GM12872 (cell line): ENCODE results near the gene DLGAP1.

Source experiments
- TF ChIP-seq, protein P1 (sequence below): IDR thresholded peaks from 3 replicates; pipeline ENCODE4 v1.5.1; 2011; ENCODE audit warnings: low read depth, mild to moderate bottlenecking, low read length, moderate library complexity; ENCODE audit not compliant: insufficient read depth

The DLGAP1 gene

DNA sequence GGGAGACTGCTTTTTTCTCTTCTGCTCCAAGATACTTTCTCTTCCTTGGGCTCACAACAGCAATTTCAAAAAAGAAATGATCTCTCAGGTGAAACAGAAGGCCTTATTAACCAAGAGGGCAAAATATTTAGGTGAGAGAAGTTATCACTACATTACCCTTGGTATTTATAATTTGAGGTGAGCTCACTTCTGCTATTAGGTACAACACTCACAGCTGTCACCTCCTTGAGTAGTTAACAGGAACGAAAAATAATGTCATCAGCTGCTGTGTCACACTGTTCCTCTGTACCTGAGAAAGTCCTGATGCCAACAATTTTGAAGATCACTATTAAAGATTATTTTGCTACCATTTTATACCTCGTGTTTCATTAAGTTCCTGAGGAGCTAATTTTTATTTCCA, 205.0 kb downstream of the DLGAP1 start:
- TF ChIP-seq, protein P1, sequence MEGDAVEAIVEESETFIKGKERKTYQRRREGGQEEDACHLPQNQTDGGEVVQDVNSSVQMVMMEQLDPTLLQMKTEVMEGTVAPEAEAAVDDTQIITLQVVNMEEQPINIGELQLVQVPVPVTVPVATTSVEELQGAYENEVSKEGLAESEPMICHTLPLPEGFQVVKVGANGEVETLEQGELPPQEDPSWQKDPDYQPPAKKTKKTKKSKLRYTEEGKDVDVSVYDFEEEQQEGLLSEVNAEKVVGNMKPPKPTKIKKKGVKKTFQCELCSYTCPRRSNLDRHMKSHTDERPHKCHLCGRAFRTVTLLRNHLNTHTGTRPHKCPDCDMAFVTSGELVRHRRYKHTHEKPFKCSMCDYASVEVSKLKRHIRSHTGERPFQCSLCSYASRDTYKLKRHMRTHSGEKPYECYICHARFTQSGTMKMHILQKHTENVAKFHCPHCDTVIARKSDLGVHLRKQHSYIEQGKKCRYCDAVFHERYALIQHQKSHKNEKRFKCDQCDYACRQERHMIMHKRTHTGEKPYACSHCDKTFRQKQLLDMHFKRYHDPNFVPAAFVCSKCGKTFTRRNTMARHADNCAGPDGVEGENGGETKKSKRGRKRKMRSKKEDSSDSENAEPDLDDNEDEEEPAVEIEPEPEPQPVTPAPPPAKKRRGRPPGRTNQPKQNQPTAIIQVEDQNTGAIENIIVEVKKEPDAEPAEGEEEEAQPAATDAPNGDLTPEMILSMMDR = no peak

DNA sequence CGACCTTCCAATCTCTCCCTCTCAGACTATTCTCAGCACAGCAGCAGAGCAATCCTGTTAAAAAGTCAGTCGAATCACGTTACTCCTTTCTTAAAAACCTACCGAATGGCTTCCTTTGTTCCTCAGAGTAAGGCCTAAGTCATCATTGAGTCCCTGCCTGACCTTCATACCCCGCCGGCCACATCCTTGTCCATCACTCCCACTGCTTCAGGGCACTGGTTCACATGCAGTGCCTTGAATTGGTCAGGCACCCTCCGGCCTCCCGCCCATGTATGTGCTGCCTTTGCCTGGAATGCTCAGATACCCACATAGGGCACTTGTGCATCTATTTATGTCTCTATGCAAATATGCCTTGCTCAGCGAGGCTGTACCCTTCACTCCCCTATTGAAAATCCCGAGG, 206.4 kb downstream of the DLGAP1 start:
- TF ChIP-seq, protein P1 = no peak

DNA sequence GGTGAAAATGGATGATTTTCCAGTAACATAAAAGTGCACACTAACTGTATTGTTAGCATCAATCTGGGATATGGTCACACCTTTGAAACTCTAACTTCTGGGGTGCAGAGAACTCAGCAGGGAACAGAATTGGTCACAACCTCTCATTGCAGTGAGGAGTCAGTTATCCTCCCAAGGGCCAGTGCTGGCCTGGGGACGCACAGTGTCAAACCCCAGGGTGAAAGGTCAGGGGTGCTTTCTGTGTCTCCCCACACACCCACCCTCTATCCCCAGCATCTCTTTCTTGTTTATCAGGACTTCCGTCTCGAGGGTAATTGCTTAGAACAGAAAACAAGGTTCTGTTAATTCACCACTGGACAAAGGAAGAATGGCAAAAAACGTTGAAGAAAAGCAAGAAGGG, 208.7 kb downstream of the DLGAP1 start:
- TF ChIP-seq, protein P1 = no peak

DNA sequence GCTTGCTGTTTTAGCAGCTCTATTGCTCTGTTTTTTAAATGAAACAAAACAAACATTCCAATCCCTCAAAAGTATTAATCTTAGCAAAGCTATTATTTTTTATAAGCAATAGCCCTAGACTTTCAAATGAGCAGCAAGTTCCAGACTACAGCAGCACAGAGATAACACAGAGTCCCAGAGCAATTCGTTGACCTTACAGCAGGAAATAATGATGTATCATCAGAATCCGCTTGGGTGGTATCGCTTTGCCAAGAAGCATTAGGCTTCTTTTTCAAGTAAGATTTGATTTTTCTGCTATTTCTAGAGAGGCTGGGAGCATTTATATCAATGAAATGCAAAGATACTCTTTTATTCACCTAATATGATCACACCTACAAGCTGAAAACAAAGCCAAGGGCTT, 209.7 kb downstream of the DLGAP1 start:
- TF ChIP-seq, protein P1 = no peak

DNA sequence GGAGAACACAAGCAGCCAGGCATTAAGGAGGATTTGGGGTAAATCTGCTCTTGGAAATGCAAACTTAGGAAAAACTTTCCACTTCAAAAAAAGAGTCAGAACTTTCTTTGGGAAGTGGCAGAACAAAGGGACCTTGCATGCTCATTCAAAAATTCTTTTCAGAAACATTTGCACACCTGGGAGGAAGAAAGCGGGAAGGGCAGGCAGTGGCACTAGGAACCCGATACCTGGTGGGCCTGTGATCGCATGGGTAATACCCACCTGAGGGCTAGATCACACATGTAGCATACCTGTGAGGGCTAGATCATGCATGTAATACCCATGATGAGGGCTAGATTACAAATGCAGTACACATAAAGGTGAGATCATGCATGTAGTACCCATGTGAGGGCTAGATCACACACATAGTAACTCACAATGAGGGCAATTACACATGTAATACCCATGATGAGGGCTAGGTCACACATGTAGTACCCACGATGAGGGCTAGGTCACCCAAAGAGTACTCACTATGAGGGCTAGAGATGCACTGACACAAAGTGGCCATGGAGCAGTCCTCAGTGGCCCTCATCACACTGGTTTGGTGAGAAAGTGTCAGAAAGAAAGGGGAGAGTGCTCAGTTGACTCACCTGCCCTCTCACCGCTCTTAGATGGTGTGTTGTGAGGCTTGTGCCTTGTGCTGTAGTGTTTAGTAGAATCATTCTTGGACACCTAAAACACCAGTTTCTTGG, 212.5 kb downstream of the DLGAP1 start:
- TF ChIP-seq, protein P1 = no peak

DNA sequence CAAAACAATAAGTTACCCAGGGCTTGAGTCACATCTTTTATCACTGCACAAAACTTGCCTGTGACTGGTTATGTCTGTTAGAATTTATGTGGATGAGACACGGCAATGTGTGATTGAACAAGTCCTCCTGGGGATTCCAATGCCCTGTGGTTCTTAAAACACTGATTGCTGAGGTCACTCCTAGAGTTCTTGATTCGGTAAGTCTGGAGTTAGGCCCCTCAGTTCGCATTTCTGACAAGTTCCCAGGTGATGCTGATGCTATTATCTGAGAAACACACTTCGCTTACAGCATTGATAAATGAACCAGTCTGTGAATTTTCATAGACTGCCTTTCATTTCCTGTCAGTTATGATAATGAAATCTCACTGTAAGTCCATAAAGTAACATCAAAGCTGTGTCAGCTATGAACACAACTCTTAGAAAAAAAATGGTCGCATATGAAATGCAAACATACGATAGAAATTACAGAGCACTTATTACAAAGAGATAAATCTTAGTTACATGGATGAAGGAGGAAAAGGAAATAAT, 214.0 kb downstream of the DLGAP1 start:
- TF ChIP-seq, protein P1 = no peak

DNA sequence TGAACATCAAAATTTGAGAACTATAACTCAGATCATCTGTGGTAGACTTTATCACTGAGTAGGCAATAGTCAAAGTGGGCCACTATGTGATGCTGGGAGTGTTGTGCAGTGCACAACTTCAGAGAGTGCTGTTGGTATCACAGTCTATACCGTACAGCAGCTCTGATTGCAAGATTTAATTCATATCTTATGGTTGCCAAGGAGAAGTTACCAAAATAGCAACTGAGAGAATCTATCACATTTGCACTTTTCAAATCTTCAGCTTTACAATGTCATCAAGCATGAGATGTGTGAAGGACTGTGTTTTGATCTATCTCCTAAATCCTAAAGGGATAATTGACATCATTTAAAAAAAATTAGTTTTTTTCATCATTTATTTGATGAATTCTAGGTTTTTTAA, 216.1 kb downstream of the DLGAP1 start:
- TF ChIP-seq, protein P1 = no peak

DNA sequence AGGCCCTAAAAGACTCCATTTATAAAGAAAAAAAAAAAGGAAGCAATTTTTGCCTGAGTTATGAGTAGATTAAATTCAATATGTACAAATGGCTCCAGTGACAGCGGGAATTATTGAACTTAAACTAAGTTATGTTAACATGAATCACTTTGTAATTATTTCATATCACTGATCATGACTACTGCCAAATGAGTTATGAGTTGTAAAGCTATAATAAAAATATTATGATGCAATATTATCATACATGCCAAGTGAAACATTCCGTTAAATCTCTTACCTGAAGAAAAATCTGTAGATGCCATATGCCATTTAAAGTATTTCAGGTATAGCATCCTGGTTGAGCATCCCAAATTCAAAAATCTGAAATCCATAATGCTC, 217.5 kb downstream of the DLGAP1 start:
- TF ChIP-seq, protein P1 = no peak
